GM10266 (cell line): ENCODE measurements around the gene CAVIN1.
"Not testable (repeated sequence)": the region's sequence is repeated elsewhere in the genome, so short reads cannot be mapped to it uniquely, and the experiment has no call there.

ENCODE experiments used
- DNase-seq: peaks from one replicate; pipeline ENCODE4 v3.0.0; 2012; ENCODE audit errors: extremely low spot score
- TF ChIP-seq, protein P1 (sequence below): IDR thresholded peaks from 2 replicates; pipeline ENCODE4 v1.5.1; 2012; ENCODE audit warnings: mild to moderate bottlenecking, low read depth; ENCODE audit not compliant: control insufficient read depth, insufficient read depth; ENCODE audit errors: missing control alignments

Gene CAVIN1

DNA sequence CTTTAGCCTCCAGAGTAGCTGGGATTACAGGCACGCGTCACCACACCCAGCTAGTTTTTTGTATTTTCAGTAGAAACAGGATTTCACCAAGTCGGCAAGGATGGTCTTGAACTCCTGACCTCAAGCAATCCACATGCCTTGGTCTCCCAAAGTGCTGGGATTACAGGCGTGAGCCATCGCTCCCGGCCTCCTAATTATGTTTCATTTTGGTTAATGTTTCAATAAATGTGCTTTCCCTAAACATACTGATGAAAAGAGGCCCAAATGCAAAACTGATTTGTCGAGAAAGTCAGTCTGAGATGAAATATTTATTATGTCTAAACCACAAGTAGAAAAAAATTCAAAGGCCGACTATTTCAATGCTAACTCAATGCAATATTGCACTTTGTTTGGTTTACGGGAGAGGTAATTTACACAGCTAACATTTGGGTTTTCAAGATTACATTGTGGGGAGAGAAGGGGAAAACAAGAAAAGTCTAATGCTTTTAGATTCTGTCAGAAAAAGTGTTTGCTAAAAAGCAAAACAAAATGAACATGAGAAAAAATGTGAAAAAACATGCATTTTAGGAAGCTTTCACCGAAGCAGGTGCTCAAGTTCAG lies 44.6 kb downstream of the CAVIN1 start:
- TF ChIP-seq, protein P1, sequence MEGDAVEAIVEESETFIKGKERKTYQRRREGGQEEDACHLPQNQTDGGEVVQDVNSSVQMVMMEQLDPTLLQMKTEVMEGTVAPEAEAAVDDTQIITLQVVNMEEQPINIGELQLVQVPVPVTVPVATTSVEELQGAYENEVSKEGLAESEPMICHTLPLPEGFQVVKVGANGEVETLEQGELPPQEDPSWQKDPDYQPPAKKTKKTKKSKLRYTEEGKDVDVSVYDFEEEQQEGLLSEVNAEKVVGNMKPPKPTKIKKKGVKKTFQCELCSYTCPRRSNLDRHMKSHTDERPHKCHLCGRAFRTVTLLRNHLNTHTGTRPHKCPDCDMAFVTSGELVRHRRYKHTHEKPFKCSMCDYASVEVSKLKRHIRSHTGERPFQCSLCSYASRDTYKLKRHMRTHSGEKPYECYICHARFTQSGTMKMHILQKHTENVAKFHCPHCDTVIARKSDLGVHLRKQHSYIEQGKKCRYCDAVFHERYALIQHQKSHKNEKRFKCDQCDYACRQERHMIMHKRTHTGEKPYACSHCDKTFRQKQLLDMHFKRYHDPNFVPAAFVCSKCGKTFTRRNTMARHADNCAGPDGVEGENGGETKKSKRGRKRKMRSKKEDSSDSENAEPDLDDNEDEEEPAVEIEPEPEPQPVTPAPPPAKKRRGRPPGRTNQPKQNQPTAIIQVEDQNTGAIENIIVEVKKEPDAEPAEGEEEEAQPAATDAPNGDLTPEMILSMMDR, result no peak
- DNase-seq, result no peak

DNA sequence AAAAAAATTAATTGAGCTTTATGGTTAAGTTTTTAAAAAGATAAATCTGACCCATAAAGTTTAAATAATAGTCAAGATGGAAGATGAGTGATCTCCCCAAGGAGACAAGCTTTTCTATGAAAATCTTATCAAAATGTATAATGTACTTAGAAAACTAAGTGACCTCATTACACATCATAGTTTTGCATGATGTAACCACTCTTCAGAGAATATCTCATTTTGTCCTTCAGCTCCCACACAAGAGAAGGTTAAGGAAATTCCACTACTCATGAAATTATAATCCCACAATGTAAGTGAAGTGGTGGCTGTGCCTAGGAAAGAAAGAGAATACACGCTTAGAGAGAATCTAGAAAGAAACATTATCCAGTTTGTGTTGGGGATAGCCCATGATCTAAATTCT lies 49.2 kb downstream of the CAVIN1 start:
- DNase-seq, result no peak
- TF ChIP-seq, protein P1, result no peak

DNA sequence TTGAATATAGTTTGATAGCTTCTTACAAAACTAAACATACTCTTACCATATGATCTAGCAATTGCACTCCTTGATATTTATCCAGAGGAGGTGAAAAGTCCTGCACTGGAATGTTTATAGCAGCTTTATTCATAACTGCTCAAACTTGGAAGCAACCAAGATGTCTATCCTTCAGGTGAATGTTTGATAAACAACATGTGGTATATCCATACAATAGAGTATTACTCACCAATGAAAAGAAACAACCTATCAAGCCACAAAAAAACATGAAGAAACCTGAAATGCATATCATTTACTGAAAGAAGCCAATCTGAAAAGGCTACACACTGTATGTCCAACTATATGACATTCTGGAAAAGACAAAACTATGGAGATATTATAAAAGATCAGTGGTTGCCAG lies 50.9 kb downstream of the CAVIN1 start:
- no peak for DNase-seq
- TF ChIP-seq, protein P1, result no peak

DNA sequence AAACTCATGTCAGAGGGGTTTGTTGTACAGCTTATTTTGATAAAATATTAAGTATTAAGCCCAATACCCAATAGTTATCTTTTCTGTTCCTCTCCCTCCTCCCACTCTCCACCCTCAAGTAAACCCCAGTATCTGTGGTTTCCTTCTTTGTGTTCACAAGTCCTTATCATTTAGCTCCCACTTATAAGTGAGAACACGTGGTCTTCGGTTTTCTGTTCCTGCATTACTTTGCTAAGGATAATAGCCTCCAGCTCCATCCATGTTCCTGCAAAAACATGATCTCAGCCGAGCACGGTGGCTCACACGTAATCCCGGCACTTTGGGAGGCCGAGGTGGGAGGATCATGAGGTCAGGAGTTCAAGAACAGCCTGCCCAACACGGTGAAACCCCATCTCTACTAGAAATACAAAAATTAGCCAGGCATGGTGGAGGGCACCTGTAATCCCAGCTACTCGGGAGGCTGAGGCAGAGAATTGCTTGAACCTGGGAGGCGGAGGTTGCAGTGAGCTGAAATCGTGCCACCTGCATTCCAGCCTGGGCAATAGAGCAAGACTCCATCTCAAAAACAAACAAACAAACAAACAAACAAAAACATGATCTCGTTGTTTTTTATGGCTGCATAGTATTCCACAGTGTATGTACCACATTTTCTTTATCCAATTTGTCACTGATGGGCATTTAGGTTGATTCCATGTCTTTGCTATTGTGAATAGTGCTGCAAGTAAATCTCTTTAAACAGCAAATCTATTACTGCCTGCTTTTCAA lies 54.1 kb downstream of the CAVIN1 start:
- not testable (repeated sequence) for DNase-seq

DNA sequence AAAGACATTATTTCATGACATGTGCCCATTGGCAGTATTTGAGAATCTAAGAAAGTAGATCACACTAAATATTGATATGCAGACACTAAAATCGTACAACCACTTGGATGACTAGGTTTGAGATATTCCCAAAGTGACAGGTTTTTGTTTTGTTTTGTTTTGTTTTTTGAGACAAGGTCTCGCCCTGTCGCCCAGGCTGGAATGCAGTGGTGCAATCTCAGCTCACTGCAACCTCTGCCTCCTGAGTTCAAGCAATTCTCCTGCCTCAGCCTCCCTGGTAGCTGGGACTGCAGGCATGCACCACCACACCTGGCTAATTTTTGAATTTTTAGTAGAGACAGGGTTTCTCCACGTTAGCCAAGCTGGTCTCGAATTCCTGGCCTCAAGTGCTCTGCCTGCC lies 54.7 kb downstream of the CAVIN1 start:
- DNase-seq, result not testable (repeated sequence)

DNA sequence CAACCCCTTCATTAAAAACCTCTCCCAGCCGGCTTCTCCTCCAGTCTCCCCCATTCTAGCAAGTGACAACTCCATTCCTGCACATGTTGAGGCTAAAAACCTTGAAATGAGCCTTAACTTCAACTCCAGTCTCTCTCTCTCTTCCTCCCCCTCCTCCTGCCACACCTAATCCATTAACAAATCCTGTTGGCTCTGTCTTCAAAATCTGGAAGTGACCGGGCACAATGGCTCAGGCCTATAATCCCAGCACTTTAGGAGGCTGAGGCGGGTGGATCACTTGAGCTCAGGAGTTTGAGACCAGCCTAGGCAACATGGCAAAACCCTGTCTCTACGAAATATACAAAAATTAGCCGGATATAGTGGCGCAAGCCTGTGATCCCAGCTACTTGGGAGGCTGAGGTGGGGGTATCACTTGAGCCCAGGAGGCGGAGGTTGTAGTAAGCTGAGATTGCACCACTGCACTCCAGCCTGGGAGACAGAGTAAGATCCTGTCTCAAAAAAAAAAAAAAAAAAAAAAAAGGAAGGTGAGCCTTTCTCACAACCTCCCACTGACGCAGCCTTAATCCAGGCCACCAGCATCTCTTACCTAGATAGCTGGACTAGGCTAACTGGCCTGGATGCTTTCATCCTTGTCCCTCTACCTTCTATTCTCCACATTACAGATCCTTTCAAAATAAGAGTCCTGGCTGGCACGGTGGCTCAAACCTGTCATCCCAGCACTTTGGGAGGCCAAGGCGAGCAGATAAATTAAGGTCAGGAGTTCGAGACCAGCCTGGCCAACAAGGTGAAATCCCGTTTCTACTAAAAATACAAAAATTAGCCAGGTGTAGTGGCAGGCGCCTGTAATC lies 56.7 kb downstream of the CAVIN1 start:
- DNase-seq, result not testable (repeated sequence)

DNA sequence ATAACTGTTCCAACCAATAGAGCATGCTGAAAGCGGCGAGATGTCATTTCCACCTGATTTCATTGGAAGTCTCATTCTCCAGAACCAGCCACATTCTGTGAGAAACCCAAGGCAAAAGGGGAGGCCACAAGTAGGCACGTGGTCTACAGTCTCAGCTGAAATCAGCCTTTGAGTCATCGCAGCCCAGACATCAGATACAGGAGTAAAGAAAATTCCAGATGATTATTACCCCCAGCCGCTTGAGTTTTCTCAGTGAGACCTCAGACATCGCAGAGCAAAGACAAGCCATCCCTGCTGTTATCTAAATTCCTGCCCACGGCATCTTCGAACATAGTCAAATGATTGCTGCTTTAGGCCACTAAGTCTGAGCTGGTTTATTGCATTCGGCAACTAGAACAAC lies 57.9 kb downstream of the CAVIN1 start:
- TF ChIP-seq, protein P1, result no peak

DNA sequence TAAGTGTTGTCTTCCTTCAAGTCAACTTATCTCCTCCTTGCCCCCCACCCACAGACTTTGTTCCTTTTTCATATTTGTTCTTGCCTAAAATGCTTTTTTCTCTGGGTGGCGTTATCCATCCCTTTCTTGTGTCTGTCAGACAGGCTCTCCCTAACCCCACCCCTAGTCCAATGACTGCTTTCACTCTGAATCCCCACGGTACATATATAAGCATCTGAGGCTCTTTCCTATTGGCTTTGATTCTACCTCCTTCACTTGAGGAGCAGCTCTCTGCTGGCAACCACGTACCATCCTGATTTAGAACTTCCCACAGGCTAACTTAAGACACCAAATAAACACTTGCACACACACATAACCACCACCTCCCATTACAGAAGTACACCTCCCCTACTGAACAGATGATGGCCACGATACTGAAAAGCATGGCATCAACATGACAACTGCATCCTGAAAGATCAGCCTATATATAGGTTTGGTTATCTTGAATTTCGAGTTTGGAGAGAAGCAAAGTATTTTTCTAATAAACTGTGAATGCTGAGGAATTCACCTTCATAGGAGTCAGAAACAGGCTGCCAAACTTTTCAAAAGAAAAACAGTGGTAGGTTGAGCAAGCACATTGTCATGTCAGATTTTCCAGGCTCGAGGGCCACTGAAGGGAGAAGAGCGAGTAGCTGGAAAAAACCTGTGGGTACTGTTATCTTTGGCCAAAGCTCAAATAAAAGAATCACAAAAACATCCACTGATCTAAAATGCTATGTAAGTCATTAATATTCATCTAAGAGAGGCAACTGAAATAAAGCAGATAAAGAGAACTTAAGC lies 59.1 kb downstream of the CAVIN1 start:
- TF ChIP-seq, protein P1, result no peak
- no peak for DNase-seq

More for the DNA sequence above, 57.9 kb downstream of the CAVIN1 start:
- DNase-seq, result no peak
